K562 (cell line): ENCODE results near the gene MFN1. TPM values are rescaled to one million over a fixed set of nuclear protein-coding genes. Genes with fewer than 3 reads are reported as not detected.
A peak's percentile ranks its signal among the peaks of the same experiment; 100 is the strongest.

Experiments used
- CBFA2T2 ChIP-seq: fragments of 450-650 bp; conservative IDR thresholded peaks from 2 replicates; pipeline ENCODE4 v1.6.1; 2017; ENCODE audit warnings: mild to moderate bottlenecking
- ELK1 ChIP-seq: sonication (generic); formaldehyde crosslinking; IDR thresholded peaks from 2 replicates; pipeline ENCODE4 v1.8.1; 2022; ENCODE audit warnings: missing genetic modification reagents
- FOXK1 ChIP-seq: sonication (generic); formaldehyde crosslinking; IDR thresholded peaks from 2 replicates; pipeline ENCODE4 v1.8.0; 2022; ENCODE audit warnings: missing genetic modification reagents, mild to moderate bottlenecking, borderline replicate concordance
- GMEB1 ChIP-seq: fragments of 250-450 bp; sonication (Bioruptor Pico); IDR thresholded peaks from 2 replicates; pipeline ENCODE4 v1.4.0; 2020; ENCODE audit warnings: mild to moderate bottlenecking
- HBP1 ChIP-seq: fragments of 450-650 bp; formaldehyde crosslinking; IDR thresholded peaks from 2 replicates; pipeline ENCODE4 v1.4.0; 2022; ENCODE audit warnings: missing genetic modification characterization
- HES1 ChIP-seq: fragments of 450-650 bp; IDR thresholded peaks from 2 replicates; pipeline ENCODE4 v1.6.1; 2016; ENCODE audit warnings: low read depth, mild to moderate bottlenecking, moderate library complexity
- IRF1 ChIP-seq: sonication (generic); formaldehyde crosslinking; IDR thresholded peaks from 2 replicates; pipeline ENCODE4 v1.8.0; 2022; ENCODE audit warnings: missing genetic modification reagents, mild to moderate bottlenecking, borderline replicate concordance
- NCOA6 ChIP-seq: fragments of 450-650 bp; IDR thresholded peaks from 2 replicates; pipeline ENCODE4 v1.6.1; 2017; ENCODE audit warnings: mild to moderate bottlenecking
- NFE2 ChIP-seq: IDR thresholded peaks from 2 replicates; pipeline ENCODE4 v1.6.1; 2014; ENCODE audit warnings: antibody characterized with exemption, low read depth
- NR2C2 ChIP-seq, 2 experiments: fragments of 200-800 bp in 1 of 2; sonication (Bioruptor generic) in 1 of 2; sonication (generic) in 1 of 2; formaldehyde crosslinking in 1 of 2; IDR thresholded peaks; 2 replicates each; pipeline versions ENCODE4 v1.6.1 to v1.8.0; 2016 to 2022; ENCODE audit warnings: mild to moderate bottlenecking in 1 of 2, missing compliant biosample characterization in 1 of 2, missing genetic modification characterization in 1 of 2, missing genetic modification reagents in 1 of 2
- RBM17 ChIP-seq: fragments of 200-400 bp; formaldehyde crosslinking; IDR thresholded peaks from 2 replicates; pipeline ENCODE4 v1.6.1; 2017; ENCODE audit warnings: low read depth, mild to moderate bottlenecking, low read length, borderline replicate concordance
- ZNF584 ChIP-seq: fragments of 200-800 bp; sonication (Bioruptor generic); IDR thresholded peaks from 2 replicates; pipeline ENCODE4 v1.6.1; 2016; ENCODE audit warnings: low read depth, mild to moderate bottlenecking, missing genetic modification characterization, missing compliant biosample characterization
- polyA plus RNA-seq, 8 experiments: library from polyadenylated mRNA; depleted of rRNA in 4 of 8; stranded (reverse) in 5 of 8; unstranded in 3 of 8; fragments of >200 nt; fragmentation: Nextera tagmentation in 2 of 8; fragmentation: Illumina TruSeq in 1 of 8; extraction: Ambion mirVana in 2 of 8; extraction: Trizol in 1 of 8; gene quantifications; 2 replicates each; pipeline versions ENCODE4 v1.2.1 to v1.2.3, GENCODE V29; 2011 to 2014; ENCODE audit warnings: inconsistent platforms in 1 of 8, missing spikeins in 1 of 8
- total RNA-seq, 7 experiments: library from RNA; depleted of rRNA in 6 of 7; stranded (reverse); fragments of >200 nt in 6 of 7; fragmentation: Illumina TruSeq in 2 of 7; extraction: Trizol in 2 of 7; gene quantifications; 2 replicates each; pipeline versions ENCODE4 v1.2.1 to v1.2.3, GENCODE V29; 2011 to 2021; ENCODE audit warnings: low replicate concordance in 1 of 7
- TF ChIP-seq, protein P1 (sequence below): fragments of 250-450 bp; sonication (Bioruptor Pico); IDR thresholded peaks from 2 replicates; pipeline ENCODE4 v1.5.0; 2021; ENCODE audit warnings: mild to moderate bottlenecking, borderline replicate concordance
- TF ChIP-seq, protein P2 (sequence below): fragments of 450-650 bp; formaldehyde crosslinking; conservative IDR thresholded peaks from 2 replicates; pipeline ENCODE4 v1.4.0; 2022; ENCODE audit warnings: mild to moderate bottlenecking, missing genetic modification characterization

MFN1 gene
- total and polyA plus RNA-seq, 9 of the 15 experiments (the other 6 are each of a cell fraction or from before 2014, with no cell fraction given), result 10.5 to 42.7 (median 22.6) TPM

GRCh38 chr3:179347345-179348194 is at the start of gene MFN1 (continued):
- TF ChIP-seq ELK1 (CRISPR knock-in tag), result no peak
- TF ChIP-seq IRF1 (CRISPR knock-in tag), result no peak
- no peak for TF ChIP-seq RBM17
- TF ChIP-seq FOXK1 (CRISPR knock-in tag), result no peak
- TF ChIP-seq, protein P1, sequence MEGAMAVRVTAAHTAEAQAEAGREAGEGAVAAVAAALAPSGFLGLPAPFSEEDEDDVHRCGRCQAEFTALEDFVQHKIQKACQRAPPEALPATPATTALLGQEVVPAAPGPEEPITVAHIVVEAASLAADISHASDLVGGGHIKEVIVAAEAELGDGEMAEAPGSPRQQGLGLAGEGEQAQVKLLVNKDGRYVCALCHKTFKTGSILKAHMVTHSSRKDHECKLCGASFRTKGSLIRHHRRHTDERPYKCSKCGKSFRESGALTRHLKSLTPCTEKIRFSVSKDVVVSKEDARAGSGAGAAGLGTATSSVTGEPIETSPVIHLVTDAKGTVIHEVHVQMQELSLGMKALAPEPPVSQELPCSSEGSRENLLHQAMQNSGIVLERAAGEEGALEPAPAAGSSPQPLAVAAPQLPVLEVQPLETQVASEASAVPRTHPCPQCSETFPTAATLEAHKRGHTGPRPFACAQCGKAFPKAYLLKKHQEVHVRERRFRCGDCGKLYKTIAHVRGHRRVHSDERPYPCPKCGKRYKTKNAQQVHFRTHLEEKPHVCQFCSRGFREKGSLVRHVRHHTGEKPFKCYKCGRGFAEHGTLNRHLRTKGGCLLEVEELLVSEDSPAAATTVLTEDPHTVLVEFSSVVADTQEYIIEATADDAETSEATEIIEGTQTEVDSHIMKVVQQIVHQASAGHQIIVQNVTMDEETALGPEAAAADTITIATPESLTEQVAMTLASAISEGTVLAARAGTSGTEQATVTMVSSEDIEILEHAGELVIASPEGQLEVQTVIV (CRISPR knock-in tag), result no peak
- TF ChIP-seq NCOA6, result no peak
- TF ChIP-seq HES1, result no peak
- peak; percentile 37; the same call in 1 of the 2 replicates for TF ChIP-seq HBP1
- TF ChIP-seq, protein P2, sequence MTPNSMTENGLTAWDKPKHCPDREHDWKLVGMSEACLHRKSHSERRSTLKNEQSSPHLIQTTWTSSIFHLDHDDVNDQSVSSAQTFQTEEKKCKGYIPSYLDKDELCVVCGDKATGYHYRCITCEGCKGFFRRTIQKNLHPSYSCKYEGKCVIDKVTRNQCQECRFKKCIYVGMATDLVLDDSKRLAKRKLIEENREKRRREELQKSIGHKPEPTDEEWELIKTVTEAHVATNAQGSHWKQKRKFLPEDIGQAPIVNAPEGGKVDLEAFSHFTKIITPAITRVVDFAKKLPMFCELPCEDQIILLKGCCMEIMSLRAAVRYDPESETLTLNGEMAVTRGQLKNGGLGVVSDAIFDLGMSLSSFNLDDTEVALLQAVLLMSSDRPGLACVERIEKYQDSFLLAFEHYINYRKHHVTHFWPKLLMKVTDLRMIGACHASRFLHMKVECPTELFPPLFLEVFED (CRISPR knock-in tag), result no peak
- TF ChIP-seq GMEB1 (CRISPR knock-in tag), result no peak; the same call in 1 of the 2 replicates
- no peak for TF ChIP-seq CBFA2T2
- peak; percentile 6; the same call in 1 of the 2 replicates for TF ChIP-seq ZNF584
- no peak for TF ChIP-seq NFE2
- no peak; the same call in 1 of the 2 replicates for TF ChIP-seq NR2C2 (CRISPR knock-in tag; IDR thresholded peaks at IDR 0.05)
- peak; percentile 84 for TF ChIP-seq NR2C2 (tag; IDR thresholded peaks at IDR 0.05)
